ENCODE data around the gene TGIF2. TPM values are rescaled to one million over a fixed set of nuclear protein-coding genes. Genes with fewer than 3 reads are reported as not detected.

TGIF2 gene
- total and polyA plus RNA-seq, 2 of the 13 experiments (the other 11 are each of a cell fraction or from before 2014, with no cell fraction given), result 41.3 to 53.9 TPM

- TF ChIP-seq, protein P1, sequence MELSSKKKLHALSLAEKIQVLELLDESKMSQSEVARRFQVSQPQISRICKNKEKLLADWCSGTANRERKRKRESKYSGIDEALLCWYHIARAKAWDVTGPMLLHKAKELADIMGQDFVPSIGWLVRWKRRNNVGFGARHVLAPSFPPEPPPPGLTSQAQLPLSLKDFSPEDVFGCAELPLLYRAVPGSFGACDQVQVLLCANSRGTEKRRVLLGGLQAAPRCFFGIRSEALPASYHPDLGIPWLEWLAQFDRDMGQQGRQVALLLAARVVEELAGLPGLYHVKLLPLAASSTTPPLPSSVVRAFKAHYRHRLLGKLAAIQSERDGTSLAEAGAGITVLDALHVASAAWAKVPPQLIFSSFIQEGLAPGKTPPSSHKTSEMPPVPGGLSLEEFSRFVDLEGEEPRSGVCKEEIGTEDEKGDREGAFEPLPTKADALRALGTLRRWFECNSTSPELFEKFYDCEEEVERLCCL (CRISPR knock-in tag; IDR thresholded peaks at IDR 0.05; ENCODE audit: borderline replicate concordance), result 0 out of 2 replicates have a peak, but pooled peaks have one; percentile 35
- TF ChIP-seq ZNF234 (CRISPR knock-in tag; conservative IDR thresholded peaks at IDR 0.05) (peak; percentile 65; the same call in 1 of the 2 replicates), FLYWCH1 (CRISPR knock-in tag; IDR thresholded peaks at IDR 0.05) (no peak), POLR2A (IDR thresholded peaks at IDR 0.05; ENCODE audit: insufficient read depth in 1 of 2, low read depth in 2 of 2, low read length in 2 of 2) (peak; percentile 99 to 100), ZBTB1 (CRISPR knock-in tag; IDR thresholded peaks at IDR 0.05; ENCODE audit: borderline replicate concordance) (no peak), RBM22 (optimal IDR thresholded peaks at IDR 0.05; ENCODE audit: low read length) (no peak), ZSCAN12 (CRISPR knock-in tag; IDR thresholded peaks at IDR 0.05) (no peak), ATAD3A (CRISPR knock-in tag; IDR thresholded peaks at IDR 0.05) (peak; percentile 77; the same call in 1 of the 2 replicates), KDM3A (CRISPR knock-in tag; IDR thresholded peaks at IDR 0.05; ENCODE audit: low read depth) (peak; percentile 99), MBNL3 (CRISPR knock-in tag; conservative IDR thresholded peaks at IDR 0.05) (no peak), NFKBIZ (CRISPR knock-in tag; IDR thresholded peaks at IDR 0.05) (peak; percentile 67; the same call in 1 of the 2 replicates), ZFP82 (CRISPR knock-in tag; IDR thresholded peaks at IDR 0.05; ENCODE audit: borderline replicate concordance) (peak; percentile 99), ZFP36 (IDR thresholded peaks at IDR 0.05; ENCODE audit: borderline replicate concordance, low read depth, low read length, partially characterized antibody) (no peak), ZNF784 (CRISPR knock-in tag; IDR thresholded peaks at IDR 0.05; ENCODE audit: borderline replicate concordance) (peak; percentile 97), ZNF232 (CRISPR knock-in tag; IDR thresholded peaks at IDR 0.05; ENCODE audit: borderline replicate concordance) (peak; percentile 94; the same call in 1 of the 2 replicates), ZNF788 (CRISPR knock-in tag; IDR thresholded peaks at IDR 0.05; ENCODE audit: borderline replicate concordance) (peak; percentile 99; the same call in 1 of the 2 replicates), BORCS8-MEF2B (CRISPR knock-in tag; IDR thresholded peaks at IDR 0.05) (peak; percentile 81)
- TF ChIP-seq, protein P2, sequence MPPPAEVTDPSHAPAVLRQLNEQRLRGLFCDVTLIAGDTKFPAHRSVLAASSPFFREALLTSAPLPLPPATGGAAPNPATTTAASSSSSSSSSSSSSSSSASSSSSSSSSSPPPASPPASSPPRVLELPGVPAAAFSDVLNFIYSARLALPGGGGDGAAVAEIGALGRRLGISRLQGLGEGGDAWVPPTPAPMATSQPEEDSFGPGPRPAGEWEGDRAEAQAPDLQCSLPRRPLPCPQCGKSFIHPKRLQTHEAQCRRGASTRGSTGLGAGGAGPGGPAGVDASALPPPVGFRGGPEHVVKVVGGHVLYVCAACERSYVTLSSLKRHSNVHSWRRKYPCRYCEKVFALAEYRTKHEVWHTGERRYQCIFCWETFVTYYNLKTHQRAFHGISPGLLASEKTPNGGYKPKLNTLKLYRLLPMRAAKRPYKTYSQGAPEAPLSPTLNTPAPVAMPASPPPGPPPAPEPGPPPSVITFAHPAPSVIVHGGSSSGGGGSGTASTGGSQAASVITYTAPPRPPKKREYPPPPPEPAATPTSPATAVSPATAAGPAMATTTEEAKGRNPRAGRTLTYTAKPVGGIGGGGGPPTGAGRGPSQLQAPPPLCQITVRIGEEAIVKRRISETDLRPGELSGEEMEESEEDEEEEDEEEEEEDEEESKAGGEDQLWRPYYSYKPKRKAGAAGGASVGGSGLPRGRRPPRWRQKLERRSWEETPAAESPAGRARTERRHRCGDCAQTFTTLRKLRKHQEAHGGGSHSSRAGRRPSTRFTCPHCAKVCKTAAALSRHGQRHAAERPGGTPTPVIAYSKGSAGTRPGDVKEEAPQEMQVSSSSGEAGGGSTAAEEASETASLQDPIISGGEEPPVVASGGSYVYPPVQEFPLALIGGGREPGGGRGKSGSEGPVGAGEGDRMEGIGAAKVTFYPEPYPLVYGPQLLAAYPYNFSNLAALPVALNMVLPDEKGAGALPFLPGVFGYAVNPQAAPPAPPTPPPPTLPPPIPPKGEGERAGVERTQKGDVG (CRISPR knock-in tag; IDR thresholded peaks at IDR 0.05; ENCODE audit: borderline replicate concordance), result peak; percentile 97
- TF ChIP-seq, protein P3, sequence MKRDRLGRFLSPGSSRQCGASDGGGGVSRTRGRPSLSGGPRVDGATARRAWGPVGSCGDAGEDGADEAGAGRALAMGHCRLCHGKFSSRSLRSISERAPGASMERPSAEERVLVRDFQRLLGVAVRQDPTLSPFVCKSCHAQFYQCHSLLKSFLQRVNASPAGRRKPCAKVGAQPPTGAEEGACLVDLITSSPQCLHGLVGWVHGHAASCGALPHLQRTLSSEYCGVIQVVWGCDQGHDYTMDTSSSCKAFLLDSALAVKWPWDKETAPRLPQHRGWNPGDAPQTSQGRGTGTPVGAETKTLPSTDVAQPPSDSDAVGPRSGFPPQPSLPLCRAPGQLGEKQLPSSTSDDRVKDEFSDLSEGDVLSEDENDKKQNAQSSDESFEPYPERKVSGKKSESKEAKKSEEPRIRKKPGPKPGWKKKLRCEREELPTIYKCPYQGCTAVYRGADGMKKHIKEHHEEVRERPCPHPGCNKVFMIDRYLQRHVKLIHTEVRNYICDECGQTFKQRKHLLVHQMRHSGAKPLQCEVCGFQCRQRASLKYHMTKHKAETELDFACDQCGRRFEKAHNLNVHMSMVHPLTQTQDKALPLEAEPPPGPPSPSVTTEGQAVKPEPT (CRISPR knock-in tag; IDR thresholded peaks at IDR 0.05; ENCODE audit: low read depth), result peak; percentile 74; the same call in 1 of the 2 replicates
Measured at GRCh38 chr20:36605399-36606157, 32.2 kb downstream of the TGIF2 start, which contains the start of gene RAB5IF (continued).
